Glomerular endothelial cell (primary cell): ENCODE data around the gene DESI1. TPM values are rescaled to one million over a fixed set of nuclear protein-coding genes. Genes with fewer than 3 reads are reported as not detected.
"Not testable (repeated sequence)": the region's sequence is repeated elsewhere in the genome, so short reads cannot be mapped to it uniquely, and the experiment has no call there.

Experiments used
- DNase-seq: peaks from one replicate; pipeline ENCODE4 v3.0.0-alpha.2; 2011; ENCODE audit warnings: low read depth, low spot score; ENCODE audit errors: extremely low read depth
- total RNA-seq: library from RNA; depleted of rRNA; stranded (reverse); fragments of >200 nt; gene quantifications from 2 replicates; pipeline ENCODE4 v1.2.3, GENCODE V29; 2015

The DESI1 gene
- total RNA-seq, 1 donor from 2014 or later = 59.6 TPM

GRCh38 chr22:41589391-41590241, 31.2 kb downstream of the DESI1 start, which contains the start of gene PMM1:
PMM1 (minus strand) TSS chr22:41589840; CDS start chr22:41589805, 35 bp downstream.
- peak; percentile 85 for DNase-seq

GRCh38 chr22:41587347-41587723, 33.5 kb downstream of the DESI1 start:
- DNase-seq = no peak

GRCh38 chr22:41585898-41586297, 34.9 kb downstream of the DESI1 start:
- no peak for DNase-seq

GRCh38 chr22:41584881-41585280, 36.0 kb downstream of the DESI1 start:
- DNase-seq = no peak

GRCh38 chr22:41582694-41583093, 38.1 kb downstream of the DESI1 start:
- no peak for DNase-seq

- DNase-seq = no peak
These were observed 40.9 kb downstream of the DESI1 start for GRCh38 chr22:41579997-41580355.

- no peak for DNase-seq
These were observed 41.4 kb downstream of the DESI1 start for GRCh38 chr22:41579297-41579996.

GRCh38 chr22:41578818-41579217, 42.0 kb downstream of the DESI1 start:
- no peak for DNase-seq

GRCh38 chr22:41578114-41578513, 42.7 kb downstream of the DESI1 start:
- no peak for DNase-seq

- no peak for DNase-seq
These were observed 44.0 kb downstream of the DESI1 start for GRCh38 chr22:41576877-41577276.

- no peak for DNase-seq
These were observed 45.3 kb downstream of the DESI1 start for GRCh38 chr22:41575533-41575932.

- DNase-seq = no peak
These were observed 45.9 kb downstream of the DESI1 start for GRCh38 chr22:41574847-41575381.

- DNase-seq = no peak
These were observed 47.2 kb downstream of the DESI1 start for GRCh38 chr22:41573677-41574076.

- DNase-seq = not testable (repeated sequence)
These were observed 48.5 kb downstream of the DESI1 start for GRCh38 chr22:41572305-41572704.

- no peak for DNase-seq
These were observed 49.1 kb downstream of the DESI1 start for GRCh38 chr22:41571786-41572185.

- no peak for DNase-seq
These were observed 50.6 kb downstream of the DESI1 start for GRCh38 chr22:41570221-41570620.

- no peak for DNase-seq
These were observed 52.0 kb downstream of the DESI1 start for GRCh38 chr22:41568811-41569210.

GRCh38 chr22:41567512-41567768, 53.4 kb downstream of the DESI1 start:
- no peak for DNase-seq

- peak; percentile 48 for DNase-seq
These were observed 55.3 kb downstream of the DESI1 start for GRCh38 chr22:41565403-41566054.

- no peak for DNase-seq
These were observed 56.3 kb downstream of the DESI1 start for GRCh38 chr22:41564563-41564962.

GRCh38 chr22:41563051-41563711, 57.7 kb downstream of the DESI1 start:
- DNase-seq = no peak
